HepG2 (cell line): ENCODE data around the gene FTCD. TPM values are rescaled to one million over a fixed set of nuclear protein-coding genes. Genes with fewer than 3 reads are reported as not detected.

Experiments
- ATAC-seq: fragments of 200-7000 bp; cut with Tn5 transposase; 3 replicates; pipeline ENCODE4 v1.9.1; 2020; ENCODE audit warnings: mild to moderate bottlenecking, moderate library complexity
- BruUV-seq: library from RNA; stranded (reverse); fragments of 400-500 nt; replicated peaks from 2 replicates; lab custom pipeline; 2021; lab: Mats Ljungman, UMichigan
- CTCF ChIA-PET: fragments of 300-600 bp; formaldehyde crosslinking; extraction: SDS; loops from one replicate; lab custom pipeline; 2021; ENCODE audit warnings: low total read pairs, inconsistent platforms, low intra/inter-chr PET ratio; lab: Yijun Ruan, JAX
- POLR2A ChIA-PET: fragments of 350-600 bp; sonication (Branson Sonifier 250); formaldehyde crosslinking; loops from one replicate; lab custom pipeline; 2020; ENCODE audit warnings: antibody characterized with exemption, inconsistent platforms; lab: Yijun Ruan, JAX
- DNase-seq: peaks from one replicate; pipeline ENCODE4 v3.0.0-alpha.2; 2015; ENCODE audit warnings: low spot score
- FAIRE-seq: peaks from 3 replicates; lab custom pipeline; 2011; peaks lifted over from hg19 to GRCh38; lab: Jason Lieb, UNC
- H2AFZ ChIP-seq: one replicate; pipeline ENCODE4 v1.6.1; 2011; ENCODE audit warnings: low read length, inconsistent platforms
- H3K27ac ChIP-seq: fragments of 300-600 bp; 3 replicates; pipeline ENCODE4 v1.8.0; 2011; ENCODE audit warnings: mixed run types, mild to moderate bottlenecking, mixed read lengths, low read length, inconsistent platforms; ENCODE audit not compliant: insufficient read depth; ENCODE audit errors: extremely low read length
- H3K27me3 ChIP-seq, 2 experiments: fragments of 200-600 bp in 1 of 2; 2 replicates in 1 of 2; 3 replicates in 1 of 2; pipeline versions ENCODE4 v1.6.0 to v1.8.0; 2011; ENCODE audit warnings: low read length in 2 of 2, mild to moderate bottlenecking in 2 of 2, moderate library complexity in 2 of 2, inconsistent platforms in 1 of 2; ENCODE audit not compliant: insufficient read depth in 2 of 2, control insufficient read depth in 1 of 2
- H3K36me3 ChIP-seq, 2 experiments: fragments of 200-600 bp in 1 of 2; replicated peaks in 1 of 2; 2 replicates in 1 of 2; 3 replicates in 1 of 2; pipeline versions ENCODE4 v1.5.1 to v1.8.0; 2011; ENCODE audit warnings: low read length in 2 of 2, inconsistent platforms in 1 of 2; ENCODE audit not compliant: insufficient read depth in 2 of 2, control insufficient read depth in 1 of 2
- H3K4me1 ChIP-seq: 2 replicates; pipeline ENCODE4 v1.5.1; 2012; ENCODE audit warnings: low read length, inconsistent platforms; ENCODE audit not compliant: insufficient read depth
- H3K4me2 ChIP-seq: 2 replicates; pipeline ENCODE4 v1.6.0; 2011; ENCODE audit warnings: low read depth, low read length, inconsistent platforms
- H3K4me3 ChIP-seq, 3 experiments: fragments of 200-600 bp in 1 of 3; sonication (generic), shearing (Covaris generic) in 1 of 3; replicated peaks in 1 of 3; 2 replicates each; pipeline ENCODE4 v1.5.1; 2011 to 2016; ENCODE audit warnings: low read length in 3 of 3, inconsistent platforms in 2 of 3, low read depth in 2 of 3, mild to moderate bottlenecking in 2 of 3, control low read depth in 1 of 3, mixed read lengths in 1 of 3; ENCODE audit not compliant: insufficient read depth in 1 of 3
- H3K79me2 ChIP-seq: one replicate; pipeline ENCODE4 v1.6.1; 2011; ENCODE audit warnings: low read length, inconsistent platforms; ENCODE audit not compliant: insufficient read depth
- H3K9ac ChIP-seq: 2 replicates; pipeline ENCODE4 v1.6.0; 2011; ENCODE audit warnings: mild to moderate bottlenecking, low read depth, low read length, inconsistent platforms; ENCODE audit not compliant: insufficient read depth
- H3K9me3 ChIP-seq: 2 replicates; pipeline ENCODE4 v1.5.1; 2012; ENCODE audit warnings: mild to moderate bottlenecking, low read length
- H4K20me1 ChIP-seq: 2 replicates; pipeline ENCODE4 v1.6.0; 2011; ENCODE audit warnings: inconsistent platforms, mild to moderate bottlenecking, low read length, moderate library complexity; ENCODE audit not compliant: insufficient read depth
- GPN1 ChIP-seq: sonication (generic); formaldehyde crosslinking; IDR thresholded peaks from 2 replicates; pipeline ENCODE4 v1.5.1; 2020; ENCODE audit warnings: missing genetic modification reagents, borderline replicate concordance
- HOXA3 ChIP-seq: sonication (generic); formaldehyde crosslinking; IDR thresholded peaks from 2 replicates; pipeline ENCODE4 v1.5.0; 2020; ENCODE audit warnings: missing genetic modification reagents
- LBX2 ChIP-seq: sonication (generic); formaldehyde crosslinking; IDR thresholded peaks from 2 replicates; pipeline ENCODE4 v1.5.0; 2020; ENCODE audit warnings: missing genetic modification reagents, mild to moderate bottlenecking, borderline replicate concordance
- MED13 ChIP-seq: sonication (generic); formaldehyde crosslinking; IDR thresholded peaks from 2 replicates; pipeline ENCODE4 v1.5.0; 2020; ENCODE audit warnings: missing genetic modification reagents
- RELA ChIP-seq: sonication (generic); formaldehyde crosslinking; IDR thresholded peaks from 2 replicates; pipeline ENCODE4 v1.4.0; 2020; ENCODE audit warnings: missing genetic modification reagents
- SIN3A ChIP-seq: IDR thresholded peaks from 2 replicates; pipeline ENCODE4 v1.6.1; 2011; ENCODE audit warnings: low read depth, mild to moderate bottlenecking, control low read depth, low read length, borderline replicate concordance
- ZBTB33 ChIP-seq: sonication (generic); formaldehyde crosslinking; IDR thresholded peaks from 2 replicates; pipeline ENCODE4 v1.4.0; 2020; ENCODE audit warnings: missing genetic modification reagents
- ZBTB7A ChIP-seq: sonication (generic); formaldehyde crosslinking; IDR thresholded peaks from 2 replicates; pipeline ENCODE4 v1.8.0; 2022; ENCODE audit warnings: mild to moderate bottlenecking, missing genetic modification reagents
- ZBTB7B ChIP-seq: sonication (generic); formaldehyde crosslinking; IDR thresholded peaks from 2 replicates; pipeline ENCODE4 v1.4.0; 2020; ENCODE audit warnings: missing genetic modification reagents
- WGBS: methylation state at CpG from one replicate; pipeline ENCODE4 v1.1.6; 2017; ENCODE audit warnings: low lambda C conversion rate; 5-methylcytosine and 5-hydroxymethylcytosine counted together
- in situ Hi-C: cut with HindIII; loops from 2 replicates; pipeline ENCODE4 v1.10.0; 2017; ENCODE audit warnings: low pct_unique_long_range_greater_than_20kb; ENCODE audit not compliant: extremely low pct_ligation_motif_present
- intact Hi-C: fragments of 100-400 bp; cut with micrococcal nuclease; formaldehyde crosslinking; loops from one replicate; pipeline ENCODE4 v1.10.0; 2022; ENCODE audit not compliant: unreplicated experiment
- polyA plus RNA-seq, 8 experiments: library from polyadenylated mRNA; depleted of rRNA in 3 of 8; stranded (reverse) in 7 of 8; unstranded in 1 of 8; fragments of >200 nt; fragmentation: Illumina TruSeq in 4 of 8; extraction: Trizol in 4 of 8; gene quantifications; 2 replicates each; pipeline versions ENCODE4 v1.2.1 to v1.2.3, GENCODE V29; 2011 to 2016; ENCODE audit warnings: low read depth in 4 of 8, missing spikeins in 1 of 8, mixed read lengths in 1 of 8; ENCODE audit not compliant: insufficient read depth in 1 of 8
- total RNA-seq, 5 experiments: library from RNA; depleted of rRNA; stranded (reverse); fragments of >200 nt; fragmentation: Illumina TruSeq; extraction: Trizol; gene quantifications; 2 replicates each; pipeline ENCODE4 v1.2.3, GENCODE V29; 2016; ENCODE audit warnings: low read depth in 1 of 5

Gene FTCD
- total and polyA plus RNA-seq, 2 of the 13 experiments (the other 11 are each of a cell fraction or from before 2014, with no cell fraction given): 75.7 to 105 TPM

- no peaks in the 10 kb centered on the region for H3K36me3 ChIP-seq
- no peak for ATAC-seq
- POLR2A ChIA-PET: no interaction called here
- CTCF ChIA-PET: no interaction called here
- DNase-seq: no peak
- FAIRE-seq: no peak
- H3K27me3 ChIP-seq: no peaks in the 10 kb centered on the region; a peak in 1 of 5 replicates
- H3K27ac ChIP-seq: no peak overlapping the region
- in situ Hi-C loops: no loop called here
- H3K4me2 ChIP-seq: no peak overlapping the region
- no peak overlapping the region for H3K4me3 ChIP-seq
- H4K20me1 ChIP-seq: no peaks in the 10 kb centered on the region
- H3K79me2 ChIP-seq: no peaks in the 10 kb centered on the region
- H2AFZ ChIP-seq: no peak overlapping the region
- BruUV-seq: no TSS peak
- H3K4me1 ChIP-seq: peaks cover 3% of the 10 kb centered on the region
- WGBS: 65% methylated on average over 4 of the region's 4 CpGs
- H3K9ac ChIP-seq: no peak overlapping the region
- TF ChIP-seq SIN3A (no peak), GPN1 (CRISPR knock-in tag) (no peak), MED13 (CRISPR knock-in tag) (no peak), RELA (CRISPR knock-in tag) (no peak), ZBTB7B (no peak), LBX2 (CRISPR knock-in tag) (no peak)
- H3K9me3 ChIP-seq: no peaks in the 10 kb centered on the region
- intact Hi-C loops: no loop called here
Measured at GRCh38 chr21:46163380-46163779, 8.0 kb upstream of the FTCD start.

GRCh38 chr21:46161633-46162592 lies 6.5 kb upstream of the FTCD start:
- Histone ChIP-seq H3K27ac (no peak overlapping the region), H4K20me1 (no peaks in the 10 kb centered on the region), H3K27me3 (no peaks in the 10 kb centered on the region), H3K4me2 (no peak overlapping the region), H3K9me3 (no peaks in the 10 kb centered on the region), H3K36me3 (no peaks in the 10 kb centered on the region), H3K9ac (no peak overlapping the region), H3K79me2 (no peaks in the 10 kb centered on the region), H3K4me1 (peaks cover 13% of the 10 kb centered on the region), H3K4me3 (no peak overlapping the region)
- 80% methylated on average over 31 of the region's 72 CpGs for WGBS
- ChIA-PET CTCF (no interaction called here), POLR2A (no interaction called here)
- FAIRE-seq (no peak), ATAC-seq (no peak), DNase-seq (no peak)
- in situ Hi-C loops: no loop called here
- no TSS peak for BruUV-seq
- 0 out of 2 replicates have a peak, but pooled peaks have one; percentile 21 for TF ChIP-seq HOXA3 (CRISPR knock-in tag)
- TF ChIP-seq ZBTB7A (CRISPR knock-in tag): no peak
- TF ChIP-seq ZBTB33: 0 out of 2 replicates have a peak, but pooled peaks have one; percentile 10
- TF ChIP-seq, all 625 proteins: peak for 2
- H2AFZ ChIP-seq: no peak overlapping the region
- intact Hi-C loops: no loop called here
